Liver (tissue), 9 donors: ENCODE measurements around the gene SEM1. TPM values are rescaled to one million over a fixed set of nuclear protein-coding genes. Genes with fewer than 3 reads are reported as not detected.

Experiments
- DNase-seq: peaks from one replicate; pipeline ENCODE4 v3.0.0-alpha.2; 2017; ENCODE audit warnings: low spot score
- H3K27ac ChIP-seq, 2 donors: one replicate each; pipeline ENCODE4 v1.7.0; 2013; ENCODE audit warnings: inconsistent platforms in 2 of 2, low read length in 2 of 2, control low read depth in 1 of 2, low read depth in 1 of 2, mild to moderate bottlenecking in 1 of 2
- H3K27me3 ChIP-seq, 4 donors: one replicate each; pipeline versions ENCODE4 v1.6.1 to v1.7.0; 2013; ENCODE audit warnings: low read length in 3 of 4, inconsistent platforms in 1 of 4, mild to moderate bottlenecking in 1 of 4, moderate library complexity in 1 of 4; ENCODE audit not compliant: control insufficient read depth in 4 of 4, insufficient read depth in 4 of 4
- H3K36me3 ChIP-seq, 4 donors: one replicate each; pipeline versions ENCODE4 v1.6.1 to v1.7.0; 2013; ENCODE audit warnings: low read length in 3 of 4, mild to moderate bottlenecking in 3 of 4, low read depth in 1 of 4, moderate library complexity in 1 of 4; ENCODE audit not compliant: control insufficient read depth in 4 of 4, insufficient read depth in 3 of 4
- H3K4me1 ChIP-seq, 4 donors: one replicate each; pipeline versions ENCODE4 v1.6.1 to v1.7.0; 2013; ENCODE audit warnings: low read length in 3 of 4, mild to moderate bottlenecking in 3 of 4, moderate library complexity in 1 of 4; ENCODE audit not compliant: control insufficient read depth in 4 of 4, insufficient read depth in 4 of 4
- H3K4me3 ChIP-seq, 3 donors: one replicate each; pipeline versions ENCODE4 v1.6.1 to v1.7.0; 2013; ENCODE audit warnings: low read length in 3 of 3, control low read depth in 1 of 3, low read depth in 1 of 3, mild to moderate bottlenecking in 1 of 3
- H3K9ac ChIP-seq, 2 donors: one replicate each; pipeline ENCODE4 v1.7.0; 2013; ENCODE audit warnings: low read length in 2 of 2, mild to moderate bottlenecking in 2 of 2, moderate library complexity in 2 of 2, control low read depth in 1 of 2, low read depth in 1 of 2
- H3K9me3 ChIP-seq, 4 donors: one replicate each; pipeline versions ENCODE4 v1.6.1 to v1.7.0; 2013; ENCODE audit warnings: low read length in 3 of 4; ENCODE audit not compliant: control insufficient read depth in 4 of 4
- EGR1 ChIP-seq, 2 donors: IDR thresholded peaks; 2 replicates each; pipeline ENCODE4 v1.6.1; 2016 to 2018; ENCODE audit warnings: antibody characterized with exemption in 2 of 2, low read depth in 2 of 2
- FOXA1 ChIP-seq: IDR thresholded peaks from 2 replicates; pipeline ENCODE4 v1.6.1; 2016; ENCODE audit warnings: antibody characterized with exemption
- FOXA2 ChIP-seq: IDR thresholded peaks from 2 replicates; pipeline ENCODE4 v1.6.1; 2016; ENCODE audit warnings: antibody characterized with exemption
- GABPA ChIP-seq, 2 donors: IDR thresholded peaks in 1 of 2; conservative IDR thresholded peaks in 1 of 2; 2 replicates each; pipeline ENCODE4 v1.6.1; 2016; ENCODE audit warnings: antibody characterized with exemption in 2 of 2, mild to moderate bottlenecking in 1 of 2, moderate library complexity in 1 of 2
- HNF4A ChIP-seq, 2 donors: conservative IDR thresholded peaks; 2 replicates each; pipeline ENCODE4 v1.6.1; 2016; ENCODE audit warnings: antibody characterized with exemption in 2 of 2, mild to moderate bottlenecking in 2 of 2
- HNF4G ChIP-seq: IDR thresholded peaks from 2 replicates; pipeline ENCODE4 v1.6.1; 2016; ENCODE audit warnings: antibody characterized with exemption
- JUND ChIP-seq, 2 donors: IDR thresholded peaks; 2 replicates each; pipeline ENCODE4 v1.6.1; 2016; ENCODE audit warnings: antibody characterized with exemption in 2 of 2
- MAX ChIP-seq: IDR thresholded peaks from 2 replicates; pipeline ENCODE4 v1.6.1; 2016; ENCODE audit warnings: antibody characterized with exemption
- NR2F2 ChIP-seq: IDR thresholded peaks from 2 replicates; pipeline ENCODE4 v1.6.1; 2016; ENCODE audit warnings: antibody characterized with exemption
- RAD21 ChIP-seq, 2 donors: IDR thresholded peaks; 2 replicates each; pipeline ENCODE4 v1.6.1; 2016; ENCODE audit warnings: antibody characterized with exemption in 2 of 2, mild to moderate bottlenecking in 2 of 2
- RXRA ChIP-seq, 2 donors: IDR thresholded peaks; 2 replicates each; pipeline ENCODE4 v1.6.1; 2017 to 2018; ENCODE audit warnings: antibody characterized with exemption in 2 of 2, mild to moderate bottlenecking in 1 of 2
- SP1 ChIP-seq: IDR thresholded peaks from 2 replicates; pipeline ENCODE4 v1.6.1; 2018; ENCODE audit warnings: antibody characterized with exemption, mild to moderate bottlenecking
- YY1 ChIP-seq: IDR thresholded peaks from 2 replicates; pipeline ENCODE4 v1.6.1; 2016; ENCODE audit warnings: antibody characterized with exemption, mild to moderate bottlenecking
- WGBS: extraction: QIAGEN DNeasy Blood & Tissue Kit; methylation state at CpG from one replicate; pipeline ENCODE4 v1.1.7; 2013; 5-methylcytosine and 5-hydroxymethylcytosine counted together
- polyA plus RNA-seq, 2 donors: library from polyadenylated mRNA; stranded (reverse) in 1 of 2; unstranded in 1 of 2; fragments of 200-250 nt in 1 of 2; fragments of >200 nt in 1 of 2; fragmentation: Nextera tagmentation in 1 of 2; extraction: Ambion mirVana in 1 of 2; gene quantifications; one replicate each; pipeline versions ENCODE4 v1.2.1 to v1.2.3, GENCODE V29; 2013 to 2015
- total RNA-seq, 2 donors: library from RNA; depleted of rRNA; stranded (reverse); fragments of >200 nt; gene quantifications; one replicate each; pipeline ENCODE4 v1.2.3, GENCODE V29; 2014
- TF ChIP-seq, protein P1 (sequence below): IDR thresholded peaks from 2 replicates; pipeline ENCODE4 v1.6.1; 2016; ENCODE audit warnings: antibody characterized with exemption
- TF ChIP-seq, protein P2 (sequence below): IDR thresholded peaks from 2 replicates; pipeline ENCODE4 v1.6.1; 2016; ENCODE audit warnings: antibody characterized with exemption, mild to moderate bottlenecking
- TF ChIP-seq, protein P3 (sequence below): fragments of 150-350 bp; IDR thresholded peaks from 2 replicates; pipeline ENCODE4 v1.5.1; 2017; ENCODE audit warnings: improper control_type of control experiment, low read depth, low read length; ENCODE audit not compliant: missing input control
- donor health status: healthy.
- donor health status: healthy.
- donor health status: healthy.
- donor health status: healthy.
- donor health status: healthy.

SEM1 gene
- total and polyA plus RNA-seq, 4 donors = 21.1 to 325 (median 52.7) TPM

GRCh38 chr7:96737545-96738050 lies 28.0 kb upstream of the SEM1 start (continued):
- TF ChIP-seq, protein P1, sequence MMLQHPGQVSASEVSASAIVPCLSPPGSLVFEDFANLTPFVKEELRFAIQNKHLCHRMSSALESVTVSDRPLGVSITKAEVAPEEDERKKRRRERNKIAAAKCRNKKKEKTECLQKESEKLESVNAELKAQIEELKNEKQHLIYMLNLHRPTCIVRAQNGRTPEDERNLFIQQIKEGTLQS = no peak
- TF ChIP-seq HNF4G = no peak

DNA sequence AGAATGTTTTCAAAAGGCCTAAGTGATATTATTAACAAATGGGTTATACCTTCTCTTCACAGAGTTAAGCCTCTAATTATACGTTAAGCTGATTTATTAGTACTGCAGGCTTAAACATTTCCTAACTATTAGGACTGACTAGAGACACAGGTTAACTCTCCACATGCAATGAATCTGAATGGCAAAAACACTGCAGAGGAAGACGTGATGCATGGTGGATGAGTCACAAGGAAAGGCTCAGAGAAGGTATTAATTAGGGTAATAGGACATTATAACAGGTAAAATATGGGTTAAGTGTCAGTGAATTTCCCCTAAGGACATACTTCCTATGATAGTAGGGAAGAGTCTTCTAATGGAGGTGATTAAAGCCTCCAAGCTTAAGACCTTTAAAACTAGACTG lies 24.7 kb upstream of the SEM1 start:
- no peaks in the 10 kb centered on the region for H3K9me3 ChIP-seq
- no peak overlapping the region for H3K27ac ChIP-seq
- DNase-seq = no peak
- TF ChIP-seq GABPA (IDR thresholded peaks at IDR 0.05 in 1 of 2, conservative IDR thresholded peaks at IDR 0.05 in 1 of 2) = no peak
- TF ChIP-seq EGR1 (IDR thresholded peaks at IDR 0.05; ENCODE audit: low read depth in 2 of 2) = no peak
- TF ChIP-seq, protein P2, sequence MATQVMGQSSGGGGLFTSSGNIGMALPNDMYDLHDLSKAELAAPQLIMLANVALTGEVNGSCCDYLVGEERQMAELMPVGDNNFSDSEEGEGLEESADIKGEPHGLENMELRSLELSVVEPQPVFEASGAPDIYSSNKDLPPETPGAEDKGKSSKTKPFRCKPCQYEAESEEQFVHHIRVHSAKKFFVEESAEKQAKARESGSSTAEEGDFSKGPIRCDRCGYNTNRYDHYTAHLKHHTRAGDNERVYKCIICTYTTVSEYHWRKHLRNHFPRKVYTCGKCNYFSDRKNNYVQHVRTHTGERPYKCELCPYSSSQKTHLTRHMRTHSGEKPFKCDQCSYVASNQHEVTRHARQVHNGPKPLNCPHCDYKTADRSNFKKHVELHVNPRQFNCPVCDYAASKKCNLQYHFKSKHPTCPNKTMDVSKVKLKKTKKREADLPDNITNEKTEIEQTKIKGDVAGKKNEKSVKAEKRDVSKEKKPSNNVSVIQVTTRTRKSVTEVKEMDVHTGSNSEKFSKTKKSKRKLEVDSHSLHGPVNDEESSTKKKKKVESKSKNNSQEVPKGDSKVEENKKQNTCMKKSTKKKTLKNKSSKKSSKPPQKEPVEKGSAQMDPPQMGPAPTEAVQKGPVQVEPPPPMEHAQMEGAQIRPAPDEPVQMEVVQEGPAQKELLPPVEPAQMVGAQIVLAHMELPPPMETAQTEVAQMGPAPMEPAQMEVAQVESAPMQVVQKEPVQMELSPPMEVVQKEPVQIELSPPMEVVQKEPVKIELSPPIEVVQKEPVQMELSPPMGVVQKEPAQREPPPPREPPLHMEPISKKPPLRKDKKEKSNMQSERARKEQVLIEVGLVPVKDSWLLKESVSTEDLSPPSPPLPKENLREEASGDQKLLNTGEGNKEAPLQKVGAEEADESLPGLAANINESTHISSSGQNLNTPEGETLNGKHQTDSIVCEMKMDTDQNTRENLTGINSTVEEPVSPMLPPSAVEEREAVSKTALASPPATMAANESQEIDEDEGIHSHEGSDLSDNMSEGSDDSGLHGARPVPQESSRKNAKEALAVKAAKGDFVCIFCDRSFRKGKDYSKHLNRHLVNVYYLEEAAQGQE = no peak
- TF ChIP-seq YY1 = no peak
- TF ChIP-seq RAD21 (IDR thresholded peaks at IDR 0.05) = no peak
- no peak for TF ChIP-seq RXRA (IDR thresholded peaks at IDR 0.05)
- TF ChIP-seq JUND (IDR thresholded peaks at IDR 0.05) = no peak
- H3K36me3 ChIP-seq = no peaks in the 10 kb centered on the region
- H3K9ac ChIP-seq = no peak overlapping the region
- H3K27me3 ChIP-seq = no peaks in the 10 kb centered on the region
- no peak overlapping the region for H3K4me3 ChIP-seq
- WGBS = 70% methylated on average over 2 of the region's 2 CpGs
- no peaks in the 10 kb centered on the region for H3K4me1 ChIP-seq

GRCh38 chr7:96729820-96730219 lies 20.2 kb upstream of the SEM1 start:
- H3K27ac ChIP-seq = no peak overlapping the region
- no peak overlapping the region for H3K9ac ChIP-seq
- H3K9me3 ChIP-seq = no peaks in the 10 kb centered on the region
- H3K27me3 ChIP-seq = no peaks in the 10 kb centered on the region
- WGBS = 87% methylated on average over 2 of the region's 2 CpGs
- no peak for TF ChIP-seq JUND (IDR thresholded peaks at IDR 0.05)
- TF ChIP-seq, protein P3, sequence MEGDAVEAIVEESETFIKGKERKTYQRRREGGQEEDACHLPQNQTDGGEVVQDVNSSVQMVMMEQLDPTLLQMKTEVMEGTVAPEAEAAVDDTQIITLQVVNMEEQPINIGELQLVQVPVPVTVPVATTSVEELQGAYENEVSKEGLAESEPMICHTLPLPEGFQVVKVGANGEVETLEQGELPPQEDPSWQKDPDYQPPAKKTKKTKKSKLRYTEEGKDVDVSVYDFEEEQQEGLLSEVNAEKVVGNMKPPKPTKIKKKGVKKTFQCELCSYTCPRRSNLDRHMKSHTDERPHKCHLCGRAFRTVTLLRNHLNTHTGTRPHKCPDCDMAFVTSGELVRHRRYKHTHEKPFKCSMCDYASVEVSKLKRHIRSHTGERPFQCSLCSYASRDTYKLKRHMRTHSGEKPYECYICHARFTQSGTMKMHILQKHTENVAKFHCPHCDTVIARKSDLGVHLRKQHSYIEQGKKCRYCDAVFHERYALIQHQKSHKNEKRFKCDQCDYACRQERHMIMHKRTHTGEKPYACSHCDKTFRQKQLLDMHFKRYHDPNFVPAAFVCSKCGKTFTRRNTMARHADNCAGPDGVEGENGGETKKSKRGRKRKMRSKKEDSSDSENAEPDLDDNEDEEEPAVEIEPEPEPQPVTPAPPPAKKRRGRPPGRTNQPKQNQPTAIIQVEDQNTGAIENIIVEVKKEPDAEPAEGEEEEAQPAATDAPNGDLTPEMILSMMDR = no peak
- TF ChIP-seq EGR1 (IDR thresholded peaks at IDR 0.05; ENCODE audit: low read depth in 2 of 2) = no peak
- no peak for TF ChIP-seq HNF4A (conservative IDR thresholded peaks at IDR 0.05)
- TF ChIP-seq FOXA2 = no peak
- no peak for TF ChIP-seq RXRA (IDR thresholded peaks at IDR 0.05)
- TF ChIP-seq RAD21 (IDR thresholded peaks at IDR 0.05) = no peak
- TF ChIP-seq, protein P2 = no peak
- TF ChIP-seq MAX = no peak
- TF ChIP-seq, protein P1 = no peak
- TF ChIP-seq YY1 = no peak
- TF ChIP-seq FOXA1 = no peak
- TF ChIP-seq NR2F2 = no peak
- no peak for TF ChIP-seq GABPA (IDR thresholded peaks at IDR 0.05 in 1 of 2, conservative IDR thresholded peaks at IDR 0.05 in 1 of 2)
- no peak for TF ChIP-seq HNF4G
- no peak for TF ChIP-seq SP1
- no peaks in the 10 kb centered on the region for H3K4me1 ChIP-seq
- no peak for DNase-seq
- no peaks in the 10 kb centered on the region for H3K36me3 ChIP-seq
- H3K4me3 ChIP-seq = no peak overlapping the region
